Erythroblast (primary cell): ENCODE results near the gene FOXE3.

Experiments used
- DNase-seq, 2 experiments: peaks; one replicate each; lab custom pipeline; 2025; lab: John Stamatoyannopoulos, UW
- GATA1 ChIP-seq: IDR thresholded peaks from 2 replicates; pipeline ENCODE4 v1.6.1; 2011; ENCODE audit warnings: low read depth, mild to moderate bottlenecking, control low read depth, low read length, moderate library complexity
- POLR2A ChIP-seq: IDR thresholded peaks from 2 replicates; pipeline ENCODE4 v1.6.1; 2011; ENCODE audit warnings: mild to moderate bottlenecking, low read length

The FOXE3 gene

DNA sequence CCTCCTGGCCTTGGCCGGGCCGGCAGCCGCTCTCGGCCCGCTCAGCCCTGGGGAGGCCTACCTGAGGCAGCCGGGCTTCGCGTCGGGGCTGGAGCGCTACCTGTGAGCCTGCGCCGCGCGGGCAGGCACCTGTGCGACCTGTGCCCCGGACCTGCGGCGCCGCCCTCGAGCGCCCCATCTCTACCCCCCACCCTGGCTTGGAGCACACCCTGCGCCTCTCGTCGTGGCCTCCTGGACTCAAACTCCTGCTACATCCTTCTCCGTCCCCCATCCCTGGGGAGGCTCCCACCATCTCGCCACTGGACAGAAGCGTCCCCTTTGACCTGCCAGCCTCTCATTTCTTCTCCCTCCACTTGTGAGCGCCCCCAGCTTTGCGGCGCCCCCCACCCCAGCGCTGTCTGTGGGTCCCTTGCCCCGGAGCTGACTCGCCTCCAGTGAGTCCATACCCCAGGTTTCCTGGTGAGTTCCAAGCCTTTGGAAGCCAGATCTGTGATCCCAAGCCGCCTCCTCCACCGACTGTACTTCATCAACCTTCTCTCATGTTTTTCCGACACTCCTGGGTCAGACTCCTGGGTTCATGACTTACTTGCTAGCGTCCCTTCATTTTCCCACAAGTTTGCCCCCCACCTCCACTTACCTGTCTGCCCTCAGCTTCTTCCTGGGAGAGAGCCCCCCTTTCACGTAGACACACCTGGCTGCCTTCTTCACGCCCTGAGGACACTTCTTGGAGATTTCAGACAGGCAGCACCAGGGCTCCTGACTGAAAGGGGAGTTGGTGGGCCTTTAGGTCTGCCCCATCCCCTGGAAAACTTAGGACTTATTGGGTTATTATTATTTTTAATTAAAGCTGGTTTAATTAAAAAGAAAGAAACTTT is 1.3 kb downstream of the FOXE3 start:
- TF ChIP-seq GATA1 (no peak), POLR2A (no peak)
- DNase-seq: no peak

DNA sequence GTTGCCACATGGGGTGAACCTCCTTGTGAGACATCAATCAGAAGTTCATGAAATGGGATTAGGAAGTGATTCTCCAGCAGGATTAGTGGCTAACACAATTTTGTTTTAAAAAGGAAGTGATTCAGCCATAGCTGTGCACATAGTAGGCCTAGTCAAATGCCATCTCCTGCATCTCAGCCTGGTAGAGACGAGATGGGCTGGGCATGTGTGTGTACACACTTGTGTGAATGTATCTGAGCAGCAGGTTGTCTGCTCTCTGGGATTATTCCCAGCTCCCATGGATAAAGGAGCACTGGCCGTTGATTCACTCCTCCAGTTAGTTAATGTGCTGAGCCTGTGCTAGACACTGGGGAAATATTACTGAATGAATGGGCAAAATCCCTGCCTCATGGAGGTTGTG is 2.0 kb downstream of the FOXE3 start:
- TF ChIP-seq GATA1 (no peak), POLR2A (no peak)
- no peak for DNase-seq

DNA sequence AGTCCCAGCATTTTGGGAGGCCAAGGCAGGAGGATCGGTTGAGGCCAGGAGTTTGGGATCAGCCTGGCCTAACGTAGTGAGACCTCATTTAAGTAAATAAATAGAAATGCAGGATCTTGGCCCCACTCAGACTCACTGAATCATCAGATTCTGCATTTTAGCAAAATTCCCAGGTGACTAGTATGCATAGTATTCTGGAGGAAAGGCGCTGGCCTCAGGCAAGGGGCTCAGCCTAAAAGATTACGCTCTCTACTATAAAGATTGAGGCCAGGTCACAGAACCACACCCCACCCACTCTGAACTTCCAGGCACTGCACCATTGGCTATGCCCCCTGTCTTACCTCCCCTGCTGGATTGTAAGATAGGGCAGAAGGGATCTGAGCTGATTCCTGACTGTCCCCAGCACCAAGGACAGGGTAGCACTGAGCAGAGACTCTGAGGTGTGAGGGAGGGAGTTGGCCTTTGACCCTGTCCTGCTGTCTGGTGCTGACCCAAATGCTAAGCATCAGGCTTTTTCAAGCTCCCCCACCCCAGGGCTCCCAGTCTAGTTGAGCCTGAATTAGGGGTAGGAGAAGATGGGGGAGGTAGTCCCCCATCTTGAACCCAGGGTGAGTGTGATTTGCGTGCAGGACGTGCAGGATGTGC is 2.7 kb downstream of the FOXE3 start:
- no peak for DNase-seq
- TF ChIP-seq POLR2A: no peak
- no peak for TF ChIP-seq GATA1

DNA sequence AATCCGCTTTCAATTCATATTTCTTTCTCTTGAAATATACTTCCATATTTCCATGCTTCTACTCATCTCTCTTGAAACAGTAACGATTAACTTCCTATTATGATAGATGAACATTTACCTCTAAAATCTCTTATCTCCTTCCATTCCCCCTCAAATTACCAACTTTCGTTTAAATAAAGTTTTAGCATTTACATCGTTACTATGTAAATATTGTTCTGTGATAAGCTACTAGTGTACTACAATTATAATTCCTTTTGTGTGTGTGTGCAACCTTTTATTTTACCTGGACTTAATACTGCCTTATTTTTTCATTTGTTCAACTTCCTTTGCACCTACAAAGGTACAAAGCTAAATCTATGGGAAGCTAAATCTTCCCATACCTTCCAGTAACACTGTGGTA is 4.5 kb downstream of the FOXE3 start:
- DNase-seq: no peak
- TF ChIP-seq GATA1: no peak
- TF ChIP-seq POLR2A: no peak

DNA sequence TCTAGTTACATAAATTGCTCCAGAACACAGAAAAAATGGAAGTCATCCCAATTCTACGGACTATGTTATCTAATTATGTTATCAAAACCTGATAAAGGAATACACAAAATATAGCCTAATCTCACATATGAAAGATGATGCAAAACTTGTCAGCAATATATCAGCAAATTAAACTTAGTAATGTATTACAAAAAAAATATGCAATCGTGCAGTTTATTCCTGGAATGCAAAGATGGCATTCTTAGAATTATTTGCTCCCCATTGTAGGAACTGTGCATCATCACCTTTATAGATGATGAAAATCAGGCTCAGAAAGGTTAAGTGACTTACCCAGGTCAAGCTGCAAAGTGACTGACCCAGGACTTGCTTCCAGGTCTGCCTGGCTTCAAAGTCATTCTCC is 7.8 kb downstream of the FOXE3 start:
- TF ChIP-seq POLR2A (no peak), GATA1 (no peak)
- no peak for DNase-seq

DNA sequence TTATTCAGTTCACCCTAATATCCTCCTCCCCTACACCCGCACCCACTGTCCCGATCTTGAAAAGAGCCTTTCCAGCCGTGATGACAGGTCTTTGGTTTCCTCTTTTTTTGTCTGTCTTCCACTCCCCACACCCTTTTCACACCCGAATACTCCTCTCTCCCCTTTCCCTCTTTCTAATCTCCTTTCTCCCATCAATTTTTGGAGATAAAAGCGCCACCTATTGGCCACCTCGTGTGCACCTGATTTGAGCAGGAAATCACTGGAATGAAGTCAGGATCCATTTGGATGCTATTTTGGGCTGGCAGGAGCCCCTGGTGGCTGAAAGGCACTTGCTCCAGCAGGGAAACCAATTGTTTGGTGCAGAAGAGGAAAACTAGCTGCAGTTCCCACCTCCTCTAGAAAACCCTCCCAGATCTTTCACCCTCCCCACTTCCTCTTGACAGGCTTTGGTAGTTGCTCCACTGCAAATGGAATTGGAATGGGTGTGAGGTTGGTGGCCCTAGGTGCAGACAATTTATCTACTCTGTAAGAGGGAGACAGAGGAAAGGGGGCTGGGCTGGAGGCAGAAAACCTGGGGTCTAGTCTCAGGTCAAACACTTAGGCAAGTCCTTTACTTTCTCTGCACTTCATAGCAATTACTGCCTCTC is 8.4 kb downstream of the FOXE3 start:
- peak; percentile 15 to 47 for DNase-seq
- TF ChIP-seq GATA1 (no peak), POLR2A (no peak)

DNA sequence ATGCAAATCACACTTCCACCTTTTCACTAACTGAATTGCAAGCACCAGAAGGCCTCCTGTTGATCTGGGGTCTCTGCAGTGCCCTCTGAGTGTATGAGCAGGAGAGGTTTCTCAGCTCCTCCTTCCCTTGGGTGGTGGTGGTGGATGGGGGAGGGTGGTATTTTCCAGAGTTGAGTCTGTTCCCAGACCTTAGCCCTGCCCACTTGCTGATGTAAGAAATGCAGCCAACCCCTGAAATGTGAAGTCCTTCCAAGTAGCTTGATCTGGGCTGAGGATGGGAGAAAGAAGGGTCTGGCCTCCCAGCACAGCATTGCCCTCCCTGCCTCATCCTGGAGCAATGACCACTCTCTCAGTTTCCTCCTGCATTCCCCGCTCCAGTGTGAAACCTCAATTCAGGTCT is 15.4 kb downstream of the FOXE3 start:
- TF ChIP-seq GATA1: no peak
- TF ChIP-seq POLR2A: no peak

DNA sequence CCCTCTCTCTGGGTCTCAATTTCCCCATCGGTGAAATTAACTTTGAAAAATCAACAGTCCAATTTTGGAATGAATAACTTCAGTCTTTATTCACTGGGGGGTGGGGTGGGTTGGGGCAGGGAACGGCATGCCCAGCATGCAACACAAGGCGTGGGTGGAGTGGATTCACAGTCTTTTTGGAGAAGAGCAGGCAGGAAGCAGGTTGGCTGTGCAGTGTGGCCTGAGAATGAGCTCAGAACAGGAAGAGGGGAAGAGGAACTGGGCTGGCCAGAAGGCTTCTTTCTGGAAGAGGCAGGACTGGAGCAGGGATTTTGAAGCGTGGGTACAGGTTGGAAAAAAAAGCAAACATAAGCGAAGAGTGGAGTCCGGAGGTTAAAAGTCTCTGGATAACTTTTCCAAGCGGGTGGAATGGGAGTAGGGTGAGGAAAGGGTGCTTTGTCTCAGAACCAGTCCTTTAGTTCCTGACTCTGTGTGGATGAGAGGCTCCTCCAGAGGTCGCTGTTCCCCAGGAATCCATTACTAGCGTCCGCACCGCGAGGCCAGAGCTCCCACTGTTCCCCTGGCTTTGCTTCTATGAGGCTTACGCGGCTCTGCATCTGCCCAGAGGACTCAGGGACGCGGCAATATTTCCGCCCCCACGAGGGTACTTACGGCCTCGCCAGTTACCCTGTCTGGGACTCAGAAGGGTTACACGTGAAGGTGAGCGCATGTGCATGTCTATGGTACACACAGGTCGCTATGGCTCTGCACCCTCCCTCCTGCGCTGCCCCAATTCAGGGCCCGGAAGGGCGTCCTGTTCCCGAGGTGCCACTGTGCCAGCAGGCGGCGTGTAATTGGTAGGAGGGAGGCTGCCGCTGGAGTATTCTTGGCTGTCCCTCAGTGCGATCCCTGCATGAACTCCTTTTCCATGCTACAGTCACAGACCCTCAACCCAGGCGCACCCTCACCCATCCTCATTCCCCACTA is 16.3 kb downstream of the FOXE3 start:
- TF ChIP-seq POLR2A (no peak), GATA1 (no peak)
- DNase-seq: peak; percentile 63 to 77

More for the DNA sequence above, 15.4 kb downstream of the FOXE3 start:
- DNase-seq: peak in 1 of 2 experiments; percentile 17

DNA sequence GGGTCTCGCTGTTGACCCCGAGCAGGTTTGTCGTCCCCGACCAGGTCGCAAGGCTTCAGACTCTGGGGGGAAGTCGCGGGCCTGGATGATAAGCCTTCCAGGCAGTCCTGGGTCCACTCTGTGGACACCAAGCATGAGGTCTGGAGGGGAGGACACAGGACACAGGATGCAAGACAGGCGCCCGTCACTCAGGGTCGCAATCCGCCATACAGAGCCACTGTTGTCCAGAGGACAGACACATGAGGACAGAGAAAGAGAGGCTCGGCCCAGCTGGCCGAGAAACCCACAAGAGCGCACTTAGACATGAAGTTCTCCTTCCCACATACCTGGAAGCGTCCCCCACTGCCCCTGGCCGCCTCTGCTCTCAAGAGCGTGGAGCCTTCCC is 16.9 kb downstream of the FOXE3 start:
- TF ChIP-seq POLR2A (no peak), GATA1 (no peak)
- no peak for DNase-seq

DNA sequence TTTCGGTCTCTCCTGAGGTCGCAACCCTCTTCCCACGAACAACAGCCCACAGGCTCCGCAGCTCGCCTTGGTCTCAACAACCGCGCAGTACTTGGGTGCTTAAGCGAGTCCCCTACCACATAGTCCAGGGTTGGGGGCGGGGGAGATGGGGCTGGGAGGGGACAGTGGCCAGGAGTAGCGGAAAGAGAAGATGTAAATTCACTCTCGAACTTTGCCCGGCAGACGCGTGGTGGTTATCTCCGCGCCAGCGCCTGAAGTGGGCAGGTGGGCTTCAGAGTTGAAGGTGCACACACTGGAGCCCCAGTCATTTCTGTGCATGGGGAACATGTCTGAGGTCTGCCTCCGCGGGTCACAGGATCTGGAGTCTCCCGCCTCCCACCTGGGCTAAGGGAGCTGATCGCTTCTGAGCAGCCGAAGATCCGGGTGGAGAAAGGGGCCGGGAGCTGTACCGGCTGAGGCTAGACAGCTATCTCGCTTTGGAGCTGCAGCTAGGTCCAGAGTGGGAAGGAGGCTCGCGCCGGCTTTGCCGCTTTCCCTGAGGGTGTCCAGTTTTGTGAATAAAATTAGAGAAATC is 17.5 kb downstream of the FOXE3 start:
- DNase-seq: no peak
- no peak for TF ChIP-seq POLR2A
- no peak for TF ChIP-seq GATA1

DNA sequence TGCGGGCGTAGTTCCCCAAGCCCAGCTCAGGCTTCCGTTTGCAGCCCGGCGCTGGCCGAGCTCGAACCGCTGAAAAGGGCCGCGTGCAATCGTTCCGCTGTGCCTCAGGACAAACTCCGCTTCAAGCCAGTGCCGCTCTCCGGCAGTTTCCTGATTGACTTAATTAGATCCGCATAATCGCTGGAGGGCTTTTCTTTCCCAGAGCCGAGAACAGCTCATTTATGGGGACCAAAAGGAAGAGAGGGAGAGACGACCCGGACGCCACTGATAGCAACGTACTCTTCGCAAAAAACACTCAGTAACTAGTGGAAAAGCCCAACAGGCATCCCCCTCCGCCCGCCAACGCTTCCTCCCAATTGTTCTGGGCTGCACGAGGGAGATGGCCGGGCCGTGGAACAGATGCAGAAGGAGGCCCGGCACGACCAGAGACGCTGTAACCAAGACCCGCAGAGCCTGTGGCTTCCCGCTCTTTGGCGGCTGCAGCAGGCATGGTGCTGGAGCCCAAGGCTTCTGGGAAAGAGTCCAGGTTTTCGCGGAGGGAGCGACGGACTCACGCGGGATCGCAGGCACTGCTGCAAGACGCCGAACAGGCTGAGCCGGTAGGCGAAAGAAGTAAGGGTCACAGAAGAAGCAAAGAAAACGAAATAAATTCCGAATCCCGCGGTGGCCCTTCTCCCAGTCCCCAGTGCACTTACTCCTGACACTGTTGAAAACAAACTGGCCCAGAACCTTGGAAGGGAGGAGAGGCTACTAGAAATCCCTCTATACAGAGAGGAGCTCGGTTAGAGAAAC is 18.2 kb downstream of the FOXE3 start:
- peak in 1 of 2 experiments; percentile 11 for DNase-seq
- no peak for TF ChIP-seq POLR2A
- TF ChIP-seq GATA1: no peak
